ENCODE results near the gene FADS2.

FADS2 gene

GRCh38 chr11:61886643-61887042, 58.5 kb downstream of the FADS2 start:
- DNase-seq (ENCODE audit: low read depth in 1 of 2, low spot score in 1 of 2) = no peak
- TF ChIP-seq SPI1 (IDR thresholded peaks at IDR 0.05; ENCODE audit: borderline replicate concordance, low read depth) = no peak
- TF ChIP-seq GABPA (IDR thresholded peaks at IDR 0.05; ENCODE audit: low read depth) = no peak
- no peak for TF ChIP-seq POLR2AphosphoS5 (IDR thresholded peaks at IDR 0.05; ENCODE audit: low read depth)
- TF ChIP-seq, protein P1, sequence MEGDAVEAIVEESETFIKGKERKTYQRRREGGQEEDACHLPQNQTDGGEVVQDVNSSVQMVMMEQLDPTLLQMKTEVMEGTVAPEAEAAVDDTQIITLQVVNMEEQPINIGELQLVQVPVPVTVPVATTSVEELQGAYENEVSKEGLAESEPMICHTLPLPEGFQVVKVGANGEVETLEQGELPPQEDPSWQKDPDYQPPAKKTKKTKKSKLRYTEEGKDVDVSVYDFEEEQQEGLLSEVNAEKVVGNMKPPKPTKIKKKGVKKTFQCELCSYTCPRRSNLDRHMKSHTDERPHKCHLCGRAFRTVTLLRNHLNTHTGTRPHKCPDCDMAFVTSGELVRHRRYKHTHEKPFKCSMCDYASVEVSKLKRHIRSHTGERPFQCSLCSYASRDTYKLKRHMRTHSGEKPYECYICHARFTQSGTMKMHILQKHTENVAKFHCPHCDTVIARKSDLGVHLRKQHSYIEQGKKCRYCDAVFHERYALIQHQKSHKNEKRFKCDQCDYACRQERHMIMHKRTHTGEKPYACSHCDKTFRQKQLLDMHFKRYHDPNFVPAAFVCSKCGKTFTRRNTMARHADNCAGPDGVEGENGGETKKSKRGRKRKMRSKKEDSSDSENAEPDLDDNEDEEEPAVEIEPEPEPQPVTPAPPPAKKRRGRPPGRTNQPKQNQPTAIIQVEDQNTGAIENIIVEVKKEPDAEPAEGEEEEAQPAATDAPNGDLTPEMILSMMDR (IDR thresholded peaks at IDR 0.05; ENCODE audit: insufficient read depth, low read length) = no peak
- TF ChIP-seq, protein P2, sequence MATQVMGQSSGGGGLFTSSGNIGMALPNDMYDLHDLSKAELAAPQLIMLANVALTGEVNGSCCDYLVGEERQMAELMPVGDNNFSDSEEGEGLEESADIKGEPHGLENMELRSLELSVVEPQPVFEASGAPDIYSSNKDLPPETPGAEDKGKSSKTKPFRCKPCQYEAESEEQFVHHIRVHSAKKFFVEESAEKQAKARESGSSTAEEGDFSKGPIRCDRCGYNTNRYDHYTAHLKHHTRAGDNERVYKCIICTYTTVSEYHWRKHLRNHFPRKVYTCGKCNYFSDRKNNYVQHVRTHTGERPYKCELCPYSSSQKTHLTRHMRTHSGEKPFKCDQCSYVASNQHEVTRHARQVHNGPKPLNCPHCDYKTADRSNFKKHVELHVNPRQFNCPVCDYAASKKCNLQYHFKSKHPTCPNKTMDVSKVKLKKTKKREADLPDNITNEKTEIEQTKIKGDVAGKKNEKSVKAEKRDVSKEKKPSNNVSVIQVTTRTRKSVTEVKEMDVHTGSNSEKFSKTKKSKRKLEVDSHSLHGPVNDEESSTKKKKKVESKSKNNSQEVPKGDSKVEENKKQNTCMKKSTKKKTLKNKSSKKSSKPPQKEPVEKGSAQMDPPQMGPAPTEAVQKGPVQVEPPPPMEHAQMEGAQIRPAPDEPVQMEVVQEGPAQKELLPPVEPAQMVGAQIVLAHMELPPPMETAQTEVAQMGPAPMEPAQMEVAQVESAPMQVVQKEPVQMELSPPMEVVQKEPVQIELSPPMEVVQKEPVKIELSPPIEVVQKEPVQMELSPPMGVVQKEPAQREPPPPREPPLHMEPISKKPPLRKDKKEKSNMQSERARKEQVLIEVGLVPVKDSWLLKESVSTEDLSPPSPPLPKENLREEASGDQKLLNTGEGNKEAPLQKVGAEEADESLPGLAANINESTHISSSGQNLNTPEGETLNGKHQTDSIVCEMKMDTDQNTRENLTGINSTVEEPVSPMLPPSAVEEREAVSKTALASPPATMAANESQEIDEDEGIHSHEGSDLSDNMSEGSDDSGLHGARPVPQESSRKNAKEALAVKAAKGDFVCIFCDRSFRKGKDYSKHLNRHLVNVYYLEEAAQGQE (IDR thresholded peaks at IDR 0.05; ENCODE audit: insufficient replicate concordance, low read depth) = no peak
- H3K27ac ChIP-seq (replicated peaks) = no peak overlapping the region
- H3K4me3 ChIP-seq (replicated peaks; ENCODE audit: insufficient read depth, low read length) = no peak overlapping the region
- peaks cover 9% of the 10 kb centered on the region for H3K27me3 ChIP-seq (ENCODE audit: insufficient read depth, poor library complexity, severe bottlenecking)

DNA sequence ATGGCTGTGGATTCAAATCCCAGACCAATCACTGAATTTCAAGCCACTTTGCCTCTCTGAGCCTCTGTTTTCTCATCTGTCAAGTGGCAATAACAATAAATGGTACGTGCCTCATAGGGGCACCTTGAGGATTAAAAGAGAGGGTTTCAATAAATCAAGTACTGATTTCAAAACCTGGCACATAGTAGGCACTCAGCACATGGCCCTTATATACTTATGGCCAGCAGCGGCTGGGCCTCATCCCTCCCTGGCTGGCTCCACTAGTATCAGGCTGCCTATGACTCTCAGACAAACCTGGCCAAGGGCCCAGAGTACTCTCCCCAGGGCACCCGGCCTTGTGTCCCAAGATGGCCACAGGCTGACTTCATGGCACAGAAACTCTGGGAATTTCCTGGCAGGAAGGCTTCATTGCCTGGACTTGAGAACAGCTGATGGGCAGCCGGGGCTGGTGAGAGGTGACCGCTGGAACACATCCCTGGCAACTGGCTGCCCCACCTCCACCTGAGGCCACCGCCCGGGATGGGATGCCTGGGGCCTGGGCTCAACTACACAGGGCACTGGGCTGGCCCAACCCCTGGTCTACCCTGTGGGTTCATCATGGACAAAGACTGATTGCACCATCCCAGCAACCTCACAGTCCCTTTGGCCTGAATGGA, 59.9 kb downstream of the FADS2 start:
- Histone ChIP-seq H3K27ac (replicated peaks) (no peak overlapping the region), H3K27me3 (ENCODE audit: insufficient read depth, poor library complexity, severe bottlenecking) (peaks cover 16% of the 10 kb centered on the region), H3K4me3 (replicated peaks; ENCODE audit: insufficient read depth, low read length) (no peak overlapping the region)
- TF ChIP-seq SPI1 (IDR thresholded peaks at IDR 0.05; ENCODE audit: borderline replicate concordance, low read depth) (no peak), POLR2AphosphoS5 (IDR thresholded peaks at IDR 0.05; ENCODE audit: low read depth) (no peak), GABPA (IDR thresholded peaks at IDR 0.05; ENCODE audit: low read depth) (no peak)
- TF ChIP-seq, protein P2 (IDR thresholded peaks at IDR 0.05; ENCODE audit: insufficient replicate concordance, low read depth) = no peak
- TF ChIP-seq, protein P1 (IDR thresholded peaks at IDR 0.05; ENCODE audit: insufficient read depth, low read length) = no peak
- DNase-seq (ENCODE audit: low read depth in 1 of 2, low spot score in 1 of 2) = no peak

DNA sequence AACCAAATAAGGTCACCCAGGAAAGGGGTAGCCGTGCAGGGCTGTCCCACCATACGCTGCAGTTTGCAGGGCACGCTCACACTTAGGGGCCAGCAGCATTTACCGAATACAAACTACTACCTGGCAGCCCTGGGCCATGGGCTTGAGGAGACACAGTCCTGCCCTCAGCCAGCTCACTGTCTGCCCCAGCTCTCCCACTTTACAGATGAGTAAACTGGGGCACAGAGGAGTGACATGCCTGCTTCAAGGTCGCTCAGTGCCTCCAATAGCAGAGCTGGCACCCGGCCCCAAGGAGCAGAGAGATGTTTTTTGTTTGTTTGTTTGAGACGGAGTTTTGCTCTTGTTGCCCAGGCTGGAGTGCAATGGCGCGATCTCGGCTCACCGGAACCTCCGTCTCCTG, 60.5 kb downstream of the FADS2 start:
- H3K27me3 ChIP-seq (ENCODE audit: insufficient read depth, poor library complexity, severe bottlenecking) = peaks cover 16% of the 10 kb centered on the region
- no peak for TF ChIP-seq GABPA (IDR thresholded peaks at IDR 0.05; ENCODE audit: low read depth)
- H3K4me3 ChIP-seq (replicated peaks; ENCODE audit: insufficient read depth, low read length) = no peak overlapping the region
- no peak for DNase-seq (ENCODE audit: low read depth in 1 of 2, low spot score in 1 of 2)
- H3K27ac ChIP-seq (replicated peaks) = no peak overlapping the region

DNA sequence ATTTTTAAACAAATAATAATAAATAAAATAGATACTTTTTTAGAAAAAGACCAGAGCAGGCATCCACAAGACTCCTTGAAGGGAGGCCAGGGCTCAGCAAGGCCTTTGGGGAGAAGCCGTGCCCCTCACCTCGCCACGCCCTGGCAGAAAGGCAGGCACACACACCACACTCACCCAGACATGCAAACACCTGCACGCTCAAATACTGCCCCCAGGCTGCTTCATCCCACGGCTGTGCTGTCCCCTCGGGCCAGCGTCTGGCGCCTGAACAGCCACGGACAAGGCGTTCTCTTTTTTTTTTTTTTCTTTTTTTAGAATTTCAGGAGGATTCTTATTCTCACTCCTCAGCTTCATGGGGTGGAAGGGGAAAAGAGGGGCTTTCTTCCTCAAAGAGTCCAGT, 61.7 kb downstream of the FADS2 start:
- H3K4me3 ChIP-seq (replicated peaks; ENCODE audit: insufficient read depth, low read length) = no peak overlapping the region
- no peak overlapping the region for H3K27ac ChIP-seq (replicated peaks)

More for the DNA sequence above, 61.7 kb downstream of the FADS2 start:
- DNase-seq (ENCODE audit: low read depth in 1 of 2, low spot score in 1 of 2) = no peak
- H3K27me3 ChIP-seq (ENCODE audit: insufficient read depth, poor library complexity, severe bottlenecking) = peaks cover 19% of the 10 kb centered on the region
- no peak for TF ChIP-seq GABPA (IDR thresholded peaks at IDR 0.05; ENCODE audit: low read depth)
- TF ChIP-seq, protein P2 (IDR thresholded peaks at IDR 0.05; ENCODE audit: insufficient replicate concordance, low read depth) = no peak
